GM19035 (cell line): ENCODE measurements around the gene MAP3K15.

Experiments
- ATAC-seq: cut with Tn5 transposase; IDR thresholded peaks from one replicate; pipeline ENCODE4 v1.9.1; 2021; ENCODE audit not compliant: unreplicated experiment

Gene MAP3K15, protein sequence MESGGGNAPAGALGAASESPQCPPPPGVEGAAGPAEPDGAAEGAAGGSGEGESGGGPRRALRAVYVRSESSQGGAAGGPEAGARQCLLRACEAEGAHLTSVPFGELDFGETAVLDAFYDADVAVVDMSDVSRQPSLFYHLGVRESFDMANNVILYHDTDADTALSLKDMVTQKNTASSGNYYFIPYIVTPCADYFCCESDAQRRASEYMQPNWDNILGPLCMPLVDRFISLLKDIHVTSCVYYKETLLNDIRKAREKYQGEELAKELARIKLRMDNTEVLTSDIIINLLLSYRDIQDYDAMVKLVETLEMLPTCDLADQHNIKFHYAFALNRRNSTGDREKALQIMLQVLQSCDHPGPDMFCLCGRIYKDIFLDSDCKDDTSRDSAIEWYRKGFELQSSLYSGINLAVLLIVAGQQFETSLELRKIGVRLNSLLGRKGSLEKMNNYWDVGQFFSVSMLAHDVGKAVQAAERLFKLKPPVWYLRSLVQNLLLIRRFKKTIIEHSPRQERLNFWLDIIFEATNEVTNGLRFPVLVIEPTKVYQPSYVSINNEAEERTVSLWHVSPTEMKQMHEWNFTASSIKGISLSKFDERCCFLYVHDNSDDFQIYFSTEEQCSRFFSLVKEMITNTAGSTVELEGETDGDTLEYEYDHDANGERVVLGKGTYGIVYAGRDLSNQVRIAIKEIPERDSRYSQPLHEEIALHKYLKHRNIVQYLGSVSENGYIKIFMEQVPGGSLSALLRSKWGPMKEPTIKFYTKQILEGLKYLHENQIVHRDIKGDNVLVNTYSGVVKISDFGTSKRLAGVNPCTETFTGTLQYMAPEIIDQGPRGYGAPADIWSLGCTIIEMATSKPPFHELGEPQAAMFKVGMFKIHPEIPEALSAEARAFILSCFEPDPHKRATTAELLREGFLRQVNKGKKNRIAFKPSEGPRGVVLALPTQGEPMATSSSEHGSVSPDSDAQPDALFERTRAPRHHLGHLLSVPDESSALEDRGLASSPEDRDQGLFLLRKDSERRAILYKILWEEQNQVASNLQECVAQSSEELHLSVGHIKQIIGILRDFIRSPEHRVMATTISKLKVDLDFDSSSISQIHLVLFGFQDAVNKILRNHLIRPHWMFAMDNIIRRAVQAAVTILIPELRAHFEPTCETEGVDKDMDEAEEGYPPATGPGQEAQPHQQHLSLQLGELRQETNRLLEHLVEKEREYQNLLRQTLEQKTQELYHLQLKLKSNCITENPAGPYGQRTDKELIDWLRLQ (N-terminal part only)

DNA sequence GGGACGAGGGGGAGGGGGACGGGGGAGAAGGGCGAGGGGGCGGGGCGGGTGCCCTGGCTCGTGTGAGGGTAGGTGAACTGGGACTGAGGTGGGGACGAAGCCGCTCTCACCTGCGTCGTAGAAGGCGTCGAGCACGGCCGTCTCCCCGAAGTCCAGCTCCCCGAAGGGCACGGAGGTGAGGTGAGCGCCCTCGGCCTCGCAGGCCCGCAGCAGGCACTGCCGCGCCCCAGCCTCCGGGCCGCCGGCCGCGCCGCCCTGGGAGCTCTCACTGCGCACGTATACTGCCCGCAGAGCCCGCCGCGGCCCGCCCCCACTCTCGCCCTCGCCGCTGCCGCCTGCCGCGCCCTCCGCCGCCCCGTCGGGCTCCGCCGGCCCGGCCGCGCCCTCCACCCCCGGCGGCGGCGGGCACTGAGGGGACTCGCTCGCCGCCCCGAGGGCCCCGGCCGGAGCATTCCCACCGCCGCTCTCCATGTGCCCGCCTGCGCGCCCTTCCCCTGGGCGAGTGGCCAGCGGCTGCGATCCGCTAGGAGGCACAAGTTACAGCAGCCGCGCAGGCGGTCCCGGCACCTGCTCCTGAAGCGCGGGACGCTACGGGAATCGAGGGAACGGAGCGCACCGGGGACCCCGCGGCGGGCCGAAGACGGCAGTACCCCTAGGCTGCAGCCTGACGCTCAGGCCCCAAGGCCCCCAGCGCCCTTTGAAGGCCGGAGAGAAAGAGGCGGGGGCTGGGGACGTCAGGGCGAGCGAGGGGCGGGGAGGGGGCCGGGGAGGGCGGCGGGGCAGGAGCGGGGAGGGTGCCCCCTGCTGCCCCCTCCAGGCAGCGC lies at the start of gene MAP3K15:
Gene MAP3K15 (minus strand): TSS at position 718 of the 824 bp plus-strand sequence. CDS start 247 bp downstream, at position 471.
- ATAC-seq, result no peak

DNA sequence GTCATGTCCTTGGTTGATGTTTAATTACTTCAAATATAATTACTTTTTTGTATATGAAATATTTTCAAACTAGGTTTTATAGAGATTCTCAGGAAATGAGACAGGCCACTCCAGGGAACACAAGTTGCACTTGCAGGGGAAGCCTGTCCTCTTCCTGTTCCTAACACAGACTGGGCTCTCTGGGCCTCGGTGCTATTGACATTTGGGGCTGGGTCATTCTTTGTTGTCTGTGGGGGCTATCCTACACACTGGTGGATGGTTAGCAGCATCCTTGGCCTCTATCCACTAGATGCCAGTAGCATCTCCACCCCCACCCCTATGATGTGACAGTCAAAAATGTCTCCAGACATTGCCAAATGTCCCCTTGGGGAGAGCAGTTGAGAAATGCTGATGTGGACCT lies 49.3 kb upstream of the MAP3K15 start:
- ATAC-seq, result no peak

DNA sequence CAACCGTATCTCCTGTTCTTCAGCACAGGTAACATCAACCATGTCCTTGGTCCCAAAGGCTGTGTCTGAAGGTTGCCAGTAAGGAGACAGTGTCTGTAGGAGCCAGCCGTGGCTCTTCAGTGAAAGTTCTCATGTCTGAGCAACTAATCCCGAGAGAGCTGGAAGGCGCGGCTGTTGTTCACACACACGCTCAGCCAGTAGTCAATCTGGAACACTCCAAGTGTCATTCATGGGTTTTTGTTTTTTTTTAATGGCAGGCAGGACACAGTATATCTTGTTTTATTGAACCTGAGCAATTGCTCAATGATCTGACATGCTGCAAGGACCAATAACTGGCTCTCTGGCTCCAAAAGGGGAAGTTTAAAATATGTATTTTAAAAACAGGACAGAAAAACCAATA lies 48.4 kb upstream of the MAP3K15 start:
- peak; percentile 34 for ATAC-seq

DNA sequence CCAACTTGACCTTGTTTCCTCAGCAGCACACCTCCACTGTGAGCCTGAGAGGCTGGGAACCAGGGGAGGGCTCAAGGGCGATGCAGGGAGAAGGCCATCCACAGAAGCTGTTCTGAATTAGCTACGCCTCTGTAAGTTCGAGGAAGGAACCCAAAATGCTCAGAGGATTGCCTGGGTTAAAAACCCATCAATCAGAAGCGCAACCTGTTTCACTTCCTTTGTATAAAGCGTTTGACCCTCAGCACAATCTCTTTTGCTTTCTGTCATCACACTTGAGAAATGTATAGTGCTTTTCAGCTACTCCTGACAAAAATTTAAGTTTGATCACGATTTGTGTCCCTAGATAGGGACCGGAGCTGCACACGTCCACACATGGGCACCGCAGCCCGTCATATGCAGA lies 48.0 kb upstream of the MAP3K15 start:
- ATAC-seq, result peak; percentile 54

DNA sequence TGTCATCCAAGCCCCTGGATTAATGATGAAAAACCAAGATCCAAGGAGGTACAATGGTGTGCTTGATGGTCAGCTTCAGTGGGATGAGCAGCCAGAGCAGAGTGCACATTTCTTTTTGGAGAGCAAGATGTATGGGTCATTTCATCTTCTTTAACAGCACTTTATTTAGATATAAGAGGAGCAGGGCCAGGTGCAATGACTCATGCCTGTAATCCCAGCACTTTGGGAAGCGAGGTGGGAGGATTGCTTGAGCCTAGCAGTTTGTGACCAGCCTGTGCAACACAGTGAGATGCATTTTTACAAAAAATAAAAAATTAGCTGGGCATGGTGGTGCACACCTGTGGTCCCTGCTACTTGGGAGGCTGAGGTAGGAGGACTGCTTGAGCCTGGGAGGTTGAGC lies 45.3 kb upstream of the MAP3K15 start:
- no peak for ATAC-seq

DNA sequence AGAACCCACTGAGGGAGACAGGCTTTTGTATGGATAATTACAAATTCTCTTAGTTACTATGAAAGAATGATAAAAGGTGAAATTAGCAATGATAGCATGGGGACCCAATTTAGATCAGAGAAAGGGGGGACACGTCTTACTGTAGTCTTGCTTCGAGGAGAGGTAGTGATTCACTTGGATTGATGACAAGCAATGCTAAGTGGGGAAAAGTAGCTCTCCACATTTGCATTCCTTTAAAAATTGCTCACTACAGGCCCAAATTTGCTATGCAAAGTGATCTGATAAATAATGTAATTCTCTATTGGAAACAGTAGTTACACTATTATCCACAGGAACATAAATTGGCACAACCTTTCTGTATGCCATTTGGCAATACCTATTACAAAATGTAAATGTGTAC lies 42.5 kb upstream of the MAP3K15 start:
- no peak for ATAC-seq

DNA sequence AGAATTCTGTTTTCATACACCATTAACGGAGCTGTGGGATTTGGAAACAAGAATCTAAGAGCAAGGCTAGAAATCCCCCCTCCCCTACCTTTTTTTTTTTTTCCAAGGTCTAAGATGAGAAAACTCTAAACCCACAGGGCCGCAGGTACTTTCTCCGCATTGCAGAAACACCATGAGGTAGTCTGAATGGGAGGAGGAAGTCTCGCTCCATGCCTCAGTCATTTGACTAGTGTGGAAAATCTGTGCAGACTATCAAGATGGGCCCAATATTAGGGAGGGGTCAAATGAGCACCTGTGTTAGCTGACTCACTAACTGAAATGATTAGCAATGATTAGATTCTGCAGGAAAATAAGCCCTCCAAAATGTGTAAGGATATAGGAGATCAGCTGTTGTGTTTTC lies 40.9 kb upstream of the MAP3K15 start:
- no peak for ATAC-seq

DNA sequence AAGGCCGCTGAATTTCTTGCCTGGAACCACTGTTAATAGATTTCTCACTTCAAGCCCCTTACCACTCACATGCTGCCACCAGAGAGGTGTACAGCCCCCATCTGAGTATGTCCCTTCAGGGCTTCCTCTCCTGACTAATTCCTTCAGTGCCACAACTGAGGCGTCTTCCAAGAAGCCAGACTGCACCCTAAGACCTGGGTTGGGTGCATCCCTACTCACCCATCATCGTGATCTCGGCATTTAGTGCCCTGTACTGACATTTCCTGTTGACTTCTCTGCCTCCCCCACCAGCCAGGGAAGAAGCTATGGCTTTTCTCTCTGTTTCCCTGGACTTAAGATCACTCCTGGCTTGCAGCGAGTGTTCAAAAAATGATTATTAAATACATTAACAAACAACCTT lies 40.4 kb upstream of the MAP3K15 start:
- ATAC-seq, result no peak

DNA sequence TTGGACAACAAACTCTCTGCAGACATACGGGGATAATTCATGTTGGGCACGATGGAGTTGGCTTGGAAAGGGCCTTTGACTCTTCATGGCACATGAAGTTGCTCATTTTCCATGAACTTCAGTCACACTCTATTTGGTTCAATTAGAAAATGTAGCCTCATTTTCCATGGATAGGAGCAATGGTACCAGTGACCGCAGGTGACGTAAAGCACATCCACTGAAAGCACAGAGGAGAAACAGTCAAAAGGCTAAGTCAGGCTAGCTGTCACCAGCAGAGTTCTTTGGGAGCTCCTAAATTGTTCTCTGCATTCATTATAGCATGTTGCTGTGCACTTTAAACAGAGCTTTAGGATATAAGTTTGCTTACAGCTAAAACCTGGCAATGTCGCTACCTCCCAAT lies 39.9 kb upstream of the MAP3K15 start:
- ATAC-seq, result no peak

DNA sequence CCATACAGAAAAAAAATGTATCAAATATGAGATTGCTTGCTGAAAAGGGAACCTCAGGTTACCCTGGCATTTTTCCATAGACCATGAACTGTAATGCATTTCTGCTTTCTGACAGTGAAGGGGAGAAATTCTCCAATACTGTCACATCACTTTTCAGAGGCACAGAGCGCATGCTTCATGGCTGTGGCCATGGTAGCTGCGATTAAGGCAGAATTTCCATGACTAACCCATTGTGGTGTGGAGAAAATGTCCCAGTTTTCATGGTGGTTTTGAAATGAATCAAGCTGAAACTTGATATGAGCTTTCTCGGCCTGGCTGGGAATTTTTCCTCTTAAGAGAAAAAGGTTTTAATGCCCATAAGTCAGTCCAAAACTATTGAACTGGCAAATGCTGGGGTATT lies 39.5 kb upstream of the MAP3K15 start:
- no peak for ATAC-seq

DNA sequence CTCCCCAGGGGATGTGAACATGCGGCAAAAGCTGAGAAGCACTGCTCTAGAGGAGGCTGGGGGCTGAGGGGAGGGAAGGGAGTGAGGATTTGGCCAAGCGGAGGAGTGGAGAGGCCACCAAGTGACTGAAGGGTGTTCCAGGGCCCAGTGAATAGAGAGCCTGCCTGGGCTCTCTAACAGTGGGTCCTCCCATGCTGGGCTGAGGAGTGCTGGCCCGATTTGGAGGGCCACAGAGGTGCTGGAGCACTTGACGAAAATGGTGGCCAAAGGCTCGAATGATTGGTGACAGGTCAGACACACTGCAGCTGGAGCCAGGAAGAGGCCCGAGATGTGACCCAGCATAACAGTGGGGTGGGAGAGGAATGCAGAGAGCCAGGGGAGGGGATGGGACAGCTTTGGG lies 37.5 kb upstream of the MAP3K15 start:
- no peak for ATAC-seq

DNA sequence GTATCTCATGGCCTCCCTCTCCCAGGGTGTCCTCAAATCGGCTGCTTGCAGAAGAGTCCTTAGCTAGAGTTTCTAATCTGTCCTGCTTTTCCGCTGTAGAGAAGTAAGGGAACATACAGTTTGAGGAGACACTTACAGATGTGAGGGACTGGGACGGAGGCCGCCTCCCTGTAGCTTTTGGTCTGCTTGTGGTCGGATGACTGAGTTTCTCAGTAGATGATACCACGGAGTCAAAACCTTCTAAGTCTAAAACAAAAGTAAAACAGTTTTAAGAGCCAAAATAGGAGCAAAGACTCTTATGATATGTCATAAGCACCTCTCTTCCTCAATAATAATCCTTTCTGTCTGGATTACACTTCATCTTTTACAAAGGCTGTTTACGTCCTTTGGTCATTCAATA lies 34.5 kb upstream of the MAP3K15 start:
- ATAC-seq, result no peak

DNA sequence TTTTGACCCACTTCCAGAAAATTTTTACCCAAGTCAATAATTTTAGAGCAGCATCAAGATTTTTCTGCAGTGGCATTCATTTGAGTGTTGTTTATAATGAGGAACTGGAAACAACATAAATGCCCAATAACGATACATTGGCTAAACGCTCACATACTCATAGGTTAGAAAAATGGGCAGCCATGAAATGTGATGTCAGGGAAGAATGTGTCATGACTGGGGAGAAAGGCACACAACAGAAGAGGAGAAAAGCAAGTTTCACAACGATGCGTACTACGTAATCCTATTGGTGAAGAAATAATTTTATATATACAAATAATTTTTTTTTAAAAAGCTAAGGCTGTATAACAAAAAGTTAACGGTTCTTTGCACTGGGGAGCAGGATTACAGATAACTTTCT lies 33.6 kb upstream of the MAP3K15 start:
- ATAC-seq, result no peak

DNA sequence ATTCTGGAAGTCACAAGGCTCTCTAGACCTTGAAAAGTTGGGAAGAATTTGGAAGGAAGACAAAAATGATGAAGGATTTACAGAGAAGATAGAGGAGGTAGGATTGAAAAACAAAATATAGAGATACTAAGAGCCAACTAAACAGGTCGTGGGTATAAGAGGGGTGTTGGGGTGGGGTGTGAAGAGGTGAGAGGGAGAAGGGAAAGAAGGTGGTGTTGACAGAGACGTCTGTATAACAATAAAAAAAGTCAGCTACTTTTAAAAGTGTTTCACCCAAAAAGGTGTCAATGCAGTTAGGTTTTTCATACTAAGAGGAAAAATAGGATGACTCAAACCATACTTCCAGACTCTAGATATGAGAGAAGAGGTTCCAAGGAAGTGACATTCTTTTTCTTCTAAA lies 33.0 kb upstream of the MAP3K15 start:
- ATAC-seq, result no peak

DNA sequence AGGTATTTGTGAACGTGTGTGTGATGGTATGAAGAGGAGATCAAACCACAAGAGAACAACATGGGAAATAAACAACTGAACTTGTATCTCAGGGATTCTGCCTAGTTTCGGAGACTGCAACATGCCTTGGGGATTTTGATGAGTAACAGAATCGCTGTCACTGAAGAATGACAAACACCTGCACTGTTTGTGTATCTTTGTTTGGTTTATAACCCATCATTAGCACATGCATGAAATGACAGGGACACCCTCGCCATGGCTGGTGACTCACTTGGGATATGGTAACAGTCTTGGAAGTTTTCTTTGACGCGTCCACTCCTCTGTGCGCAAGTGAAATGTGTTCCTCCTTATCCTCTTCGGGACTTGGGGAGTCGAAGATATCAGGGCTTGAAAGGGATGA lies 30.3 kb upstream of the MAP3K15 start:
- no peak for ATAC-seq

DNA sequence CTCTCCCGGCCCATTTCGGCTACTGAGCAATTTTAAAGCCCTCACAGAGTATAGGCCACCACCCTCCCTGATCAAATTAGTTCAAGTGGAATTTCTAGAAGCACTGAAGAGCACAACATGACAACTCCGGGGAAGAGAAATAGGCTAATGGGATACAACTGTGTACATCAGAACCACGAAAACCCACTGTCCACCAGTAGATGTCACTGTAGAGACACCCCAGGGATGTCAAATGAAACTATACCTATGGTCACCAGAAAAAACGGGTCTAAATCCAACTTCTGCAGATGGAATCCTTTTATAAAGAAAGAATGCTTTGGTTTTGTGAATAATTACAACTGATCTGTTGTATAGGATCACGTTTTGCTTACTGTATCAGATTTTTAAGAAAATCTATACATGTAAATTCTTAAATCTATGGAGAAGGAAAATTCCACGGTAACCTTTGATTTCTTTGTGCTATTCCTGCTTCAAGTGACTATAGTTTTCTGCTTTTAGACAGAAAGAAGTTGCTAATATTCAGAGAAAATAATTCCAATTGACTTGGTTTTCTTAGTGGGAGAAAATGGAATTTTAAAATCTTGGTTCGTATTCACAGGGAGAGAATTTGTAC lies 29.5 kb upstream of the MAP3K15 start:
- no peak for ATAC-seq

DNA sequence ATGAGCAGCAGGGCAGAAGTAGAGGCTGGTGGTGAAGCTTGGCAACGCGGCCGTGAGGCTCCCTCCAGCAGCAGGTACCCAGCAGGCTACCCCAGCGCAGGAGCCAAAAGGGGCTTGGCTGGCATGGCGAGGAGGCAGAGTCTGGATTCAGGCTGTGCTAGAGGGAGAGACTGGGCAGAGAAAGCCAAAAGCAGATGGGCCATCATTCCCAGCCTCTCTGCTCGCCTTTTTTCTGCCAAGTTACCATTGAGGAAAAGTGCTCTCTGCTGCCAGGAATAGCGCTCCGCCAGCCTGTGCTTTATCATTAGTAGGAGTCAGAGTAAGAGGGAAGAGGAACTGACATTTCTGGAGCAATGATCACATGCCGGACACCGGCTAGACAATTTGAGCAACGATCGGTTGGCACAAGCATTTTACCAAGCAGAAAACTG lies 28.7 kb upstream of the MAP3K15 start:
- ATAC-seq, result no peak

DNA sequence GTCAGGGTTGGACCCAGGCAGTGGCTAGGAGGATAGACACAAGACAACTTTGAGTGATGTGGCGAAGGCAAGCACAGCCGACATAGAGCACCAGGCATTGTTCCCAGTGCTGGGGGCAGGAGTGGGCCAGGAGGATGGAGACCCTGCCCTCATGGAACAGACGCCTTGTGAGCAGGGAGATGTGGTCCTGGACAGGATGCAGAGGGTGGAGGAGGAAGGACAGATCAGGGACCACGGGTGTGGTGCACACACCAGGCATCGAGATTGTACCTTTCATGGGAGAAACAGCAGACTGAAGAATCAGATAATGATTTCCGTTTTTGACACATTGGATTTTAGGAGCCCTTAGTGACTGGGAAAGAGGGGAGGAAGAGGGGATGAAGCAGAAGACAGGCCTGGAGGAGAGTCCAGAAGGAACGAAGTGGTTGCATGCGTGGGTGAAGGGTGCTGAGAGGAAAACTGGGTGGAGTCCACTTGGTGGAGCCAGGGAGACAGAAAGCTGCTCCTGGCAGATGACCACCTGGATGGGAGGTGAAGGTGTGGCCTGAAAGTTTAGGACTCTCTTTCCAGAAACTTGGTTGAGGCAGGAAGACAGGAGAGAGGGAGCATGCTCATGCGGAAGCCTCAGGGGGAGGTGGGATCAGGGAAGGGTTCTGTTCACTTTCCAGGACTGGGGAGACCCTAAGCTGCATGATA lies 27.9 kb upstream of the MAP3K15 start:
- ATAC-seq, result no peak

DNA sequence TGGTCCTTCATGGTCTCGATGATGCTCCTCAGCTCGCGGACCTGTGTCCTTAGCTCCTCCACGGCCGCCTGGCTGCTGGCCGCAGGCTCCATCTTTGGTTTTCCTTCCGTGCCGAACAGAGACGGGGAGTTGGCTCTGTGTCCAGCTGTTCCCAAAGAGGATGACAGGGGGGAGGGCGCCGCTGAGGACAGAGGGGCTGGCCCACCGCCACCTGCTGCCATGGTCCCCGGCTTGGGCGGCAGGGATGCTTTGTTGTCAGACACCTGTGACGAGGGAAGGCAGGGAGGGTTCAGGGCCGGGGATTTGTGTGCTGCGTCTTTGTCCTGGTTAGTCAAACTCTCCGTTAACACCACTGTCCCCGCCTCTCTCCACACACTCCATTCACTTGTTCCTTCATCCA lies 26.6 kb upstream of the MAP3K15 start:
- ATAC-seq, result no peak
